H1 (cell line): ENCODE measurements around the gene FAR2. TPM values are rescaled to one million over a fixed set of nuclear protein-coding genes. Genes with fewer than 3 reads are reported as not detected.

Experiments
- CTCF ChIA-PET: fragments of 300-600 bp; sonication (Branson Sonifier 250); formaldehyde crosslinking; loops from one replicate; lab custom pipeline; 2021; ENCODE audit not compliant: partially characterized antibody; lab: Charles Lee
- POLR2A ChIA-PET: fragments of 300-600 bp; sonication (Branson Sonifier 250); formaldehyde crosslinking; loops from one replicate; lab custom pipeline; 2021; ENCODE audit warnings: inconsistent platforms; ENCODE audit not compliant: partially characterized antibody; lab: Charles Lee
- DNase-seq, 2 experiments: peaks; one replicate each; pipeline versions ENCODE4 v3.0.0 to v3.0.0-alpha.2; 2010 to 2022; ENCODE audit warnings: low spot score in 2 of 2, low read depth in 1 of 2, mixed read lengths in 1 of 2
- FAIRE-seq: peaks from 2 replicates; lab custom pipeline; 2011; peaks lifted over from hg19 to GRCh38; lab: Jason Lieb, UNC
- H2AFZ ChIP-seq: 2 replicates; pipeline ENCODE4 v1.8.1; 2012; ENCODE audit warnings: low read length, inconsistent platforms
- H2AK5ac ChIP-seq: 2 replicates; pipeline ENCODE4 v1.6.1; 2013; ENCODE audit warnings: low read depth, low read length
- H2BK120ac ChIP-seq: replicated peaks from 2 replicates; pipeline ENCODE3; 2013; ENCODE audit warnings: low read depth, low read length, inconsistent platforms
- H2BK12ac ChIP-seq: 2 replicates; pipeline ENCODE4 v1.6.1; 2013; ENCODE audit warnings: low read depth, low read length
- H2BK15ac ChIP-seq: 2 replicates; pipeline ENCODE4 v1.6.1; 2013; ENCODE audit warnings: low read length
- H2BK20ac ChIP-seq: 2 replicates; pipeline ENCODE4 v1.6.1; 2013; ENCODE audit warnings: low read length
- H2BK5ac ChIP-seq: 2 replicates; pipeline ENCODE4 v1.6.1; 2013; ENCODE audit warnings: low read depth, low read length
- H3K14ac ChIP-seq: 2 replicates; pipeline ENCODE4 v1.6.1; 2013; ENCODE audit warnings: inconsistent platforms; ENCODE audit not compliant: insufficient read length
- H3K18ac ChIP-seq: 2 replicates; pipeline ENCODE4 v1.6.1; 2013; ENCODE audit warnings: low read length; ENCODE audit errors: extremely low read depth
- H3K23ac ChIP-seq: 2 replicates; pipeline ENCODE4 v1.6.1; 2013; ENCODE audit warnings: inconsistent platforms; ENCODE audit not compliant: insufficient read length
- H3K23me2 ChIP-seq: 2 replicates; pipeline ENCODE4 v1.6.1; 2013; ENCODE audit warnings: low read depth, low read length
- H3K27ac ChIP-seq: 2 replicates; pipeline ENCODE4 v1.6.1; 2011; ENCODE audit warnings: low read depth, low read length, inconsistent platforms
- H3K27me3 ChIP-seq, 4 experiments: replicated peaks in 1 of 4; 1 replicate in 1 of 4; 2 replicates in 3 of 4; pipeline versions ENCODE4 v1.6.1 to v1.8.1; 2011 to 2013; ENCODE audit warnings: low read length in 3 of 4, mild to moderate bottlenecking in 3 of 4, inconsistent platforms in 2 of 4, mixed read lengths in 2 of 4, moderate library complexity in 1 of 4; ENCODE audit not compliant: control insufficient read depth in 3 of 4, insufficient read depth in 3 of 4; ENCODE audit errors: extremely low read depth in 1 of 4
- H3K36me3 ChIP-seq, 4 experiments: 2 replicates each; pipeline versions ENCODE4 v1.6.1 to v1.8.1; 2011 to 2013; ENCODE audit warnings: mild to moderate bottlenecking in 4 of 4, low read length in 3 of 4, moderate library complexity in 2 of 4, control low read depth in 1 of 4, inconsistent platforms in 1 of 4; ENCODE audit not compliant: insufficient read depth in 4 of 4, control insufficient read depth in 2 of 4
- H3K4ac ChIP-seq: replicated peaks from 2 replicates; pipeline ENCODE3; 2013; ENCODE audit warnings: low read length, low read depth, mixed read lengths, inconsistent platforms; ENCODE audit not compliant: insufficient read length
- H3K4me1 ChIP-seq, 4 experiments: replicated peaks in 1 of 4; 1 replicate in 1 of 4; 2 replicates in 3 of 4; pipeline versions ENCODE4 v1.6.1 to v1.8.1; 2011 to 2013; ENCODE audit warnings: low read length in 3 of 4, inconsistent platforms in 2 of 4, mixed read lengths in 1 of 4; ENCODE audit not compliant: insufficient read depth in 4 of 4, control insufficient read depth in 3 of 4
- H3K4me2 ChIP-seq, 2 experiments: 2 replicates each; pipeline versions ENCODE4 v1.6.1 to v1.8.1; 2011 to 2013; ENCODE audit warnings: low read depth in 2 of 2, low read length in 2 of 2, control low read depth in 1 of 2, inconsistent platforms in 1 of 2, mild to moderate bottlenecking in 1 of 2; ENCODE audit not compliant: insufficient read depth in 1 of 2
- H3K4me3 ChIP-seq, 4 experiments: fragments of 200-600, 300-600 bp in 1 of 4; sonication (generic), shearing (Covaris generic), sonication (Bioruptor Twin) in 1 of 4; 2 replicates each; pipeline versions ENCODE4 v1.5.1 to v1.8.1; 2011 to 2016; ENCODE audit warnings: low read length in 4 of 4, low read depth in 3 of 4, control low read depth in 2 of 4, inconsistent platforms in 2 of 4, mild to moderate bottlenecking in 2 of 4, mixed read lengths in 1 of 4, moderate library complexity in 1 of 4; ENCODE audit not compliant: insufficient read depth in 2 of 4; ENCODE audit errors: extremely low read depth in 1 of 4
- H3K56ac ChIP-seq: replicated peaks from 2 replicates; pipeline ENCODE3; 2013; ENCODE audit warnings: low read depth, mild to moderate bottlenecking, mixed read lengths, low read length, inconsistent platforms; ENCODE audit not compliant: insufficient read length
- H3K79me1 ChIP-seq: 2 replicates; pipeline ENCODE4 v1.6.1; 2013; ENCODE audit warnings: low read depth, low read length, control low read depth
- H3K79me2 ChIP-seq, 2 experiments: 2 replicates each; pipeline versions ENCODE4 v1.6.1 to v1.8.1; 2012 to 2013; ENCODE audit warnings: low read length in 2 of 2, mild to moderate bottlenecking in 2 of 2, inconsistent platforms in 1 of 2; ENCODE audit not compliant: insufficient read depth in 2 of 2, control insufficient read depth in 1 of 2
- H3K9ac ChIP-seq, 4 experiments: replicated peaks in 1 of 4; 1 replicate in 1 of 4; 2 replicates in 3 of 4; pipeline versions ENCODE4 v1.6.1 to v1.8.1; 2011 to 2013; ENCODE audit warnings: low read depth in 3 of 4, low read length in 3 of 4, control low read depth in 2 of 4, mild to moderate bottlenecking in 2 of 4, moderate library complexity in 2 of 4, inconsistent platforms in 1 of 4; ENCODE audit errors: extremely low read depth in 1 of 4
- H3K9me3 ChIP-seq, 2 experiments: 2 replicates each; pipeline versions ENCODE4 v1.6.1 to v1.8.1; 2012 to 2013; ENCODE audit warnings: mild to moderate bottlenecking in 2 of 2, moderate library complexity in 2 of 2, control low read depth in 1 of 2, inconsistent platforms in 1 of 2, low read depth in 1 of 2, low read length in 1 of 2, mixed read lengths in 1 of 2; ENCODE audit not compliant: insufficient read depth in 2 of 2
- H4K20me1 ChIP-seq, 2 experiments: replicated peaks in 1 of 2; 2 replicates each; pipeline versions ENCODE3 to v1.8.1; 2011 to 2013; ENCODE audit warnings: inconsistent platforms in 2 of 2, low read length in 2 of 2, mild to moderate bottlenecking in 1 of 2; ENCODE audit not compliant: insufficient read depth in 2 of 2, control insufficient read depth in 1 of 2
- H4K5ac ChIP-seq: 2 replicates; pipeline ENCODE4 v1.6.1; 2013; ENCODE audit warnings: low read length, low read depth, mixed read lengths, inconsistent platforms; ENCODE audit not compliant: insufficient read length
- H4K8ac ChIP-seq: 2 replicates; pipeline ENCODE4 v1.8.0; 2013; ENCODE audit warnings: mild to moderate bottlenecking, moderate library complexity, low read length, inconsistent platforms; ENCODE audit not compliant: insufficient read depth; ENCODE audit errors: extremely low read depth
- H4K91ac ChIP-seq: replicated peaks from 2 replicates; pipeline ENCODE3; 2013; ENCODE audit warnings: low read length, mixed read lengths, inconsistent platforms; ENCODE audit not compliant: insufficient read length
- ASH2L ChIP-seq: fragments of 200-600, 300-600 bp; sonication (generic); IDR thresholded peaks from one replicate; pipeline ENCODE4 v1.7.1; 2017; ENCODE audit warnings: low read length
- BRCA1 ChIP-seq: IDR thresholded peaks from 2 replicates; pipeline ENCODE4 v1.6.1; 2012; ENCODE audit warnings: low read depth, low read length, improper control_type of control experiment
- GTF2F1 ChIP-seq: IDR thresholded peaks from 2 replicates; pipeline ENCODE4 v1.6.1; 2012; ENCODE audit warnings: low read depth, low read length, improper control_type of control experiment, borderline replicate concordance
- JUND ChIP-seq: IDR thresholded peaks from 2 replicates; pipeline ENCODE4 v1.6.1; 2011; ENCODE audit warnings: mild to moderate bottlenecking, improper control_type of control experiment, low read length
- NRF1 ChIP-seq: IDR thresholded peaks from 2 replicates; pipeline ENCODE4 v1.6.1; 2011; ENCODE audit warnings: mild to moderate bottlenecking, low read depth, low read length, improper control_type of control experiment
- SIN3A ChIP-seq, 2 experiments: IDR thresholded peaks in 1 of 2; conservative IDR thresholded peaks in 1 of 2; 2 replicates each; pipeline ENCODE4 v1.6.1; 2011 to 2012; ENCODE audit warnings: low read length in 2 of 2, improper control_type of control experiment in 1 of 2, low read depth in 1 of 2, mild to moderate bottlenecking in 1 of 2
- TBP ChIP-seq: IDR thresholded peaks from 2 replicates; pipeline ENCODE4 v1.6.1; 2011; ENCODE audit warnings: low read depth, low read length, improper control_type of control experiment
- TEAD4 ChIP-seq: IDR thresholded peaks from 2 replicates; pipeline ENCODE4 v1.6.1; 2012; ENCODE audit warnings: low read depth, low read length, inconsistent platforms, mixed read lengths
- WGBS, 2 experiments: shearing (Covaris generic) in 1 of 2; methylation state at CpG; one replicate each; pipeline versions ENCODE4 v1.1.6 to v1.1.7; 2013 to 2015; ENCODE audit warnings: low lambda C conversion rate in 2 of 2, mixed read lengths in 2 of 2, inconsistent platforms in 1 of 2, low coverage in 1 of 2, missing lambda C conversion rate in 1 of 2; ENCODE audit not compliant: insufficient replicate concordance in 2 of 2, insufficient coverage in 1 of 2, insufficient read length in 1 of 2; ENCODE audit errors: extremely low coverage in 1 of 2, missing lambda C conversion rate in 1 of 2; 5-methylcytosine and 5-hydroxymethylcytosine counted together
- polyA plus RNA-seq, 7 experiments: library from polyadenylated mRNA; depleted of rRNA in 3 of 7; stranded (reverse) in 5 of 7; unstranded in 2 of 7; fragments of >200 nt in 5 of 7; fragments of 200-250 nt in 2 of 7; gene quantifications; 1 replicate in 5 of 7; 2 replicates in 1 of 7; 4 replicates in 1 of 7; pipeline versions ENCODE4 v1.2.1 to v1.2.3, GENCODE V29; 2011 to 2013; ENCODE audit warnings: missing spikeins in 2 of 7, mixed read lengths in 2 of 7
- total RNA-seq: library from RNA; stranded (reverse); fragmentation: NEBNext Ultra II Directional; extraction: Animal tissue kit (Norgen Biotek cat#: 25700); gene quantifications from 2 replicates; pipeline ENCODE4 v1.2.1, GENCODE V29; 2021

Gene FAR2
- total and polyA plus RNA-seq, 2 of the 8 experiments (the other 6 are each of a cell fraction or from before 2014, with no cell fraction given) = 24.0 to 24.1 TPM

GRCh38 chr12:29240441-29240840 lies 91.4 kb downstream of the FAR2 start:
- Histone ChIP-seq H3K18ac (no peak overlapping the region), H3K36me3 (no peaks in the 10 kb centered on the region), H3K27ac (no peak overlapping the region), H2BK12ac (no peak overlapping the region), H2BK20ac (no peak overlapping the region), H2BK120ac (no peak overlapping the region), H3K56ac (no peak overlapping the region), H4K20me1 (no peaks in the 10 kb centered on the region), H3K4ac (no peak overlapping the region), H4K91ac (no peak overlapping the region), H3K14ac (no peak overlapping the region), H3K4me1 (peaks cover 0 to 13% (median 2%) of the 10 kb centered on the region in 4 experiments; a peak in 5 of 7 replicates), H3K23ac (no peak overlapping the region), H2BK15ac (peak overlapping the region; percentile 89; the same call in 1 of the 2 replicates), H3K23me2 (no peaks in the 10 kb centered on the region), H3K79me2 (no peaks in the 10 kb centered on the region), H3K4me2 (no peak overlapping the region), H2AK5ac (0 out of 2 replicates have a peak overlapping the region, but pooled peaks have one; percentile 7), H2AFZ (no peak overlapping the region), H3K27me3 (no peaks in the 10 kb centered on the region), H3K79me1 (no peaks in the 10 kb centered on the region), H2BK5ac (no peak overlapping the region), H3K4me3 (no peak overlapping the region), H3K9ac (no peak overlapping the region), H4K8ac (no peak overlapping the region), H3K9me3 (no peaks in the 10 kb centered on the region), H4K5ac (no peak overlapping the region)
- FAIRE-seq (no peak), DNase-seq (no peak)
- WGBS, 2 experiments = 100% methylated on average over 2 of the region's 2 CpGs; no CpG with 5 or more reads in 1 of the 2 experiments
- POLR2A ChIA-PET = no interaction called here
- CTCF ChIA-PET = interaction anchor here (0.8 kb wide), 1 partner anchor 88 kb away, joined by 4 read pairs; no protein-coding TSS in a partner anchor
- no peak for TF ChIP-seq TBP
- TF ChIP-seq TEAD4 = no peak
- TF ChIP-seq NRF1 = no peak
- no peak for TF ChIP-seq BRCA1
- TF ChIP-seq SIN3A (conservative IDR thresholded peaks at IDR 0.05 in 1 of 2, IDR thresholded peaks at IDR 0.05 in 1 of 2; ENCODE audit: low read depth in 1 of 2, low read length in 2 of 2) = no peak
- TF ChIP-seq JUND = no peak
- TF ChIP-seq ASH2L = no peak
- TF ChIP-seq GTF2F1 = no peak
